Immature natural killer cell (primary cell): ENCODE data around the gene NDOR1. TPM values are rescaled to one million over a fixed set of nuclear protein-coding genes. Genes with fewer than 3 reads are reported as not detected.

Source experiments
- DNase-seq, 3 donors: peaks; one replicate each; pipeline ENCODE4 v3.0.0; 2022; ENCODE audit warnings: mixed read lengths in 1 of 3
- H3K27ac Mint-ChIP-seq, 6 donors: one replicate each; pipeline ENCODE4 v1.8.0; 2020; ENCODE audit warnings: mixed read lengths in 6 of 6, mild to moderate bottlenecking in 5 of 6, inconsistent platforms in 4 of 6, moderate library complexity in 3 of 6
- H3K27me3 Mint-ChIP-seq, 3 donors: one replicate each; pipeline ENCODE4 v1.8.0; 2020 to 2021; ENCODE audit warnings: low read depth in 3 of 3, mild to moderate bottlenecking in 3 of 3, mixed read lengths in 3 of 3, moderate library complexity in 3 of 3, inconsistent platforms in 1 of 3
- H3K36me3 Mint-ChIP-seq, 3 donors: one replicate each; pipeline ENCODE4 v1.8.0; 2020; ENCODE audit warnings: mixed read lengths in 3 of 3, inconsistent platforms in 2 of 3, mild to moderate bottlenecking in 2 of 3
- H3K4me1 Mint-ChIP-seq, 2 donors: one replicate each; pipeline ENCODE4 v1.8.0; 2020; ENCODE audit warnings: inconsistent platforms in 2 of 2, mild to moderate bottlenecking in 2 of 2, mixed read lengths in 2 of 2, moderate library complexity in 1 of 2
- H3K4me3 Mint-ChIP-seq, 5 donors: one replicate each; pipeline ENCODE4 v1.8.0; 2020; ENCODE audit warnings: mild to moderate bottlenecking in 5 of 5, mixed read lengths in 5 of 5, inconsistent platforms in 3 of 5, moderate library complexity in 3 of 5
- H3K9me3 Mint-ChIP-seq, 6 donors: one replicate each; pipeline ENCODE4 v1.8.0; 2020; ENCODE audit warnings: mild to moderate bottlenecking in 6 of 6, mixed read lengths in 6 of 6, inconsistent platforms in 4 of 6, moderate library complexity in 3 of 6
- polyA plus RNA-seq, 3 donors: library from polyadenylated mRNA; unstranded; fragments of 300-500 nt; fragmentation: Illumina TruSeq; gene quantifications; one replicate each; pipeline ENCODE4 v1.2.3, GENCODE V29; 2021

The NDOR1 gene
- polyA plus RNA-seq, 3 donors from 2014 or later = 1.7 to 10.3 (median 4.2) TPM

DNA sequence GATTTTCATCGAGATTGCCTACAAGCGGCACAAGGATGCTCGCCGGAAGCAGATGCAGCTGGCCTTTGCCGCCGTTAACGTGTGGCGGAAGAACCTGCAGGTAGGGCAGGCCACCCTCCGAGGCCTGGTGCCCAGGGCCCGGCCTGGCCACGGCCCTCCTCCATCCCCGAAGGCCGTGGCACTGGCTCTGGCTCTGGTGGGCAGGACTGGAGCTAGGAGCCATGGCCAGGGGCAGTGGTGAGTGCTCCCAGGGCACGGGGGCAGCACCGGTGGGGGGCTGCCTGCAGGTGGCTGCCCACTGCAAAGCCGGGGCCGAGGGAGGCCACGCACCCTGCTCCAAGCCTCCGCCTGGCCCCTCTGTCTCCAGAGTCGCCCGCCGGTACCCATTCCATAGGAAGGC, 41.7 kb upstream of the NDOR1 start:
- H3K36me3 Mint-ChIP-seq = no peaks in the 10 kb centered on the region
- H3K27me3 Mint-ChIP-seq = peaks cover 11 to 29% (median 19%) of the 10 kb centered on the region in 3 donors
- no peak overlapping the region for H3K27ac Mint-ChIP-seq
- DNase-seq = no peak
- H3K4me3 Mint-ChIP-seq = no peak overlapping the region
- H3K9me3 Mint-ChIP-seq = no peaks in the 10 kb centered on the region
- peaks cover 0 to 1% of the 10 kb centered on the region in 2 donors for H3K4me1 Mint-ChIP-seq

DNA sequence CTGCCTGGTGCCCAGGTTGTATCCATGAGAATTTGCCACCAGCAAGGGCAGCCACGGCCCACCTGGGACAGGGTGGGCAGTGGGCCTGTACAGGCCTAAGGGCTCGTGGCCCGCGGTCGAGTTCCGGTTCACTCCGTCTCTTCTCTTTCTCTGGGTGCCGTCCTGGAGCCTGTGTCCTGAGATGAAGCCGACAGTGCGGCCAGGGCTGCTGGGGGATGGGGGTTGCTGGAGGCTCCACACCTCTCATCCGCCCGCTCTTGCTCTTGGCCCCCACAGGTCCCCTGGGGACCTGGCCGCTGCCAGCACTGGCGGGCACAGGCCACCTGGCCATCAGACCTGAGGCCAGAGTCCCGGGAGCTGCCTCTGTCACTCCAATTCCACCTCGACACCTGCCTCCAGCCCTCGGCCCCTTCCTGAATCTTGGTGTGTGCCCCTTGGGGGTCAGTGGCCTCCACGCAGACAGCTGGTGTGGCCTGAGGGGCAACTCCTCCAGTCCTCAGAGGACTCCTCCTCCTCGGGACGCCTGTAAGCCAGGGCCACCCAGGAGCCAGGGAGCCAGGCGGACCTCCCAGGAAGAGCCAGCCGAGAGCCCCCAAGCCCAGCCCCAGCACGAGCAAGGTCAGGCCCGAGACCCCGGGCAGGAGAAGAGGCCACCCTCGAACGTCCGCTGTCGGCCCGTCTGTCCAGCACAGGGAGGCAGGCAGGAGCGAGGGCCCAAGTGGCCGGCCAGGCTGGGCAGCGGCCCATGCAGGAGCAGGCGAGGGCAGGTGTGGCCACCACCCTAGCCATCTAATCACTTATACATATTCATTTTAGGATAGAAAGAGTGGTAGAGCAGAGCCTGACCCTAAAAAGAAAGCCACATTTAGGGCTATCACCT, 40.9 kb upstream of the NDOR1 start:
- H3K27me3 Mint-ChIP-seq = peaks cover 9 to 21% (median 17%) of the 10 kb centered on the region in 3 donors
- H3K27ac Mint-ChIP-seq = no peak overlapping the region
- no peak for DNase-seq
- H3K36me3 Mint-ChIP-seq = no peaks in the 10 kb centered on the region
- no peaks in the 10 kb centered on the region for H3K9me3 Mint-ChIP-seq
- no peaks in the 10 kb centered on the region for H3K4me1 Mint-ChIP-seq
- H3K4me3 Mint-ChIP-seq = no peak overlapping the region

DNA sequence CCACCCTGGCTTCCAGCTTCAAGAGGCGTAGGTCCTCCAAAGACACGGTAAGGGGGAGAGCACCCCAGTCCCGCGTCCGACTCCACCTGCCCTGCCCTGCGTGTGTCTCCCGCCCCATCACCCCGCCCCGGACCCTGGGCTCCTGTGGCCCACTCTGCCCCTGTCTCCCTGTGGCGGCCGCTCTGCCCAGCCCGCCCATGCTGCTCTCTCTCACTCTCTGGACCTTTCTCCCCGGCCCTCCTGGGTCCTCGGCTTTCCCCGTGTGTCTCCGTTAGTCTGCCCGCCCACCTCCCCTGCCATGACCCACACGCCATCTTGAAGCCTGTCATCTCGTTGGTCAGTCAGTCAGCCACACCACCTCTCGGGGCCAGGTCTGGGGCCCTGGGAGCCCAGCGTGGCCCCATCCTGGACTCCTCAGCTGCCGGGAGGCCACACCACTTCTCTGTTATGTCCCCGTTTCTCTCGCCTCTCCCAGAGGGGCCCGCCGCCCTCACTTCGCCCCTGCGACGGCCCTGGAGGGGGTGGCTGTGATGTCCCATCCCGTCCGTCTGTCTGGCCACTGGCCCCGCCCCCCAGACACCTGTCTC, 40.2 kb upstream of the NDOR1 start:
- DNase-seq = no peak
- Mint-ChIP-seq H3K27me3 (peaks cover 9 to 20% (median 18%) of the 10 kb centered on the region in 3 donors), H3K9me3 (no peaks in the 10 kb centered on the region), H3K36me3 (no peaks in the 10 kb centered on the region), H3K4me1 (no peaks in the 10 kb centered on the region), H3K4me3 (no peak overlapping the region), H3K27ac (no peak overlapping the region)

DNA sequence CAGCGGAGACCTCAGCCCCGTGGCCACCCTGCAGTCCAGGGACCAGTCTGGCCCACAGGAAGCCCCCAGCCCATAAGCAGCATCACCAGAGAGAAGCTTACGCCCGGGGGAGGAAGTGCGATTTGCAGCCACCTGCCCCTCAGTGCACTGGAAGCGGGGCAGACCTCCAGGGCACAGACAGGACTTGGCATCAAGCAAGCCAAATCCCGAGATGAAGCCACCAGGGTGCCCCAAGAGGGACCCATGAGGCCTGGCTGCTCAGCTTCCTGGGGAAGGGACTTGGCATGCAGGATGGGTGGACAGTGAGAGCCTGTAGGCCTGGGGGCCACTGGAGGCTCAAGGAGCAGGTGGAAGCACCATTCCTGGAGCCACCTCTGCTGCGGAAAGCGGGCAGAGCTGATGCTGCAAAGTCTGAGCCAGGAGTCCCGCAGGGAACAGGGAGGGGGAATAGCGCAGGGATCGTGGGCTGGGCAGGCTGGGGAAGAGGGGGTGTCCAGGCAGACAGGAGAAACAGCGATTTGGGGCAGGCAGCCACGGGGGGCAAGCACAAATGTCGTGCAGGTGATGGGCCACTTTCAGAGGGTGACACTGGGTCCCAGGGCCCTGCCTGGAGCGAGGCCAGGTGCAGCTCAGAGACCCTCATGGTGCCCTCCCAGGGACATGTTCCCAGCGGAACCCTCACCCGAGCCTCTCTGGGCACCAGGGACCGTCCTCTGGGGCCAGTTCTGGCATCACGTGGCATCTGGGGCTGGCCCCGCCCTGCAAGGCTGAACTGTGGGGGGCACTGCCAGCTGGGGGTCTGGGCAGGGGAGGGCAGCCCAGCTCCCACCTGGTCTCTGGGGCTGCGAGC, 38.9 kb upstream of the NDOR1 start:
- DNase-seq = no peak
- Mint-ChIP-seq H3K4me1 (no peaks in the 10 kb centered on the region), H3K4me3 (peak overlapping the region in 1 of 5 donors; percentile 21), H3K27ac (no peak overlapping the region), H3K36me3 (no peaks in the 10 kb centered on the region), H3K9me3 (no peaks in the 10 kb centered on the region), H3K27me3 (peaks cover 12 to 17% (median 15%) of the 10 kb centered on the region in 3 donors)

DNA sequence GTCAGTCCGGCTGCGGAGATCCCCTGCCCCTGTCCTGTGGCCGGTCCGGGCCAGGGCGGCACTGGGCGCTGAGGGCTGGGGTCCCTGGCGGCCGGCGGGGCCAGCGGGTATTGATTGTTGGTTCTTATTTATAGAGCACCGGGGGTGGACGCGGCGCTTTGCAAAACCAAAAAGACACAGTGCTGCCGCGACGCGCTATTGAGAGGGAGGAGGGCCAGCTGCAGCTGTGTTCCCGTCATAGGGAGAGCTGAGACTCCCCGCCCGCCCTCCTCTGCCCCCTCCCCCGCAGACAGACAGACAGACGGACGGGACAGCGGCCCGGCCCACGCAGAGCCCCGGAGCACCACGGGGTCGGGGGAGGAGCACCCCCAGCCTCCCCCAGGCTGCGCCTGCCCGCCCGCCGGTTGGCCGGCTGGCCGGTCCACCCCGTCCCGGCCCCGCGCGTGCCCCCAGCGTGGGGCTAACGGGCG, 38.2 kb upstream of the NDOR1 start:
- H3K4me3 Mint-ChIP-seq = no peak overlapping the region
- DNase-seq = no peak
- H3K4me1 Mint-ChIP-seq = no peaks in the 10 kb centered on the region
- H3K9me3 Mint-ChIP-seq = no peaks in the 10 kb centered on the region
- H3K27ac Mint-ChIP-seq = no peak overlapping the region
- H3K36me3 Mint-ChIP-seq = no peaks in the 10 kb centered on the region
- H3K27me3 Mint-ChIP-seq = peaks cover 9 to 15% (median 15%) of the 10 kb centered on the region in 3 donors

DNA sequence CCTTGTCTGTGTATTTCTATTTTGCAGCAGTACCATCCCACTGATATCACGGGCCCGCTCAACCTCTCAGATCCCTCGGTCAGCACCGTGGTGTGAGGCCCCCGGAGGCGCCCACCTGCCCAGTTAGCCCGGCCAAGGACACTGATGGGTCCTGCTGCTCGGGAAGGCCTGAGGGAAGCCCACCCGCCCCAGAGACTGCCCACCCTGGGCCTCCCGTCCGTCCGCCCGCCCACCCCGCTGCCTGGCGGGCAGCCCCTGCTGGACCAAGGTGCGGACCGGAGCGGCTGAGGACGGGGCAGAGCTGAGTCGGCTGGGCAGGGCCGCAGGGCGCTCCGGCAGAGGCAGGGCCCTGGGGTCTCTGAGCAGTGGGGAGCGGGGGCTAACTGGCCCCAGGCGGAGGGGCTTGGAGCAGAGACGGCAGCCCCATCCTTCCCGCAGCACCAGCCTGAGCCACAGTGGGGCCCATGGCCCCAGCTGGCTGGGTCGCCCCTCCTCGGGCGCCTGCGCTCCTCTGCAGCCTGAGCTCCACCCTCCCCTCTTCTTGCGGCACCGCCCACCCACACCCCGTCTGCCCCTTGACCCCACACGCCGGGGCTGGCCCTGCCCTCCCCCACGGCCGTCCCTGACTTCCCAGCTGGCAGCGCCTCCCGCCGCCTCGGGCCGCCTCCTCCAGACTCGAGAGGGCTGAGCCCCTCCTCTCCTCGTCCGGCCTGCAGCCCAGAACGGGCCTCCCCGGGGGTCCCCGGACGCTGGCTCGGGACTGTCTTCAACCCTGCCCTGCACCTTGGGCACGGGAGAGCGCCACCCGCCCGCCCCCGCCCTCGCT, 37.5 kb upstream of the NDOR1 start:
- Mint-ChIP-seq H3K4me1 (no peaks in the 10 kb centered on the region), H3K9me3 (no peaks in the 10 kb centered on the region), H3K36me3 (no peaks in the 10 kb centered on the region), H3K4me3 (peak overlapping the region in 1 of 5 donors; percentile 24), H3K27me3 (peaks cover 8 to 15% (median 15%) of the 10 kb centered on the region in 3 donors), H3K27ac (no peak overlapping the region)
- no peak for DNase-seq

DNA sequence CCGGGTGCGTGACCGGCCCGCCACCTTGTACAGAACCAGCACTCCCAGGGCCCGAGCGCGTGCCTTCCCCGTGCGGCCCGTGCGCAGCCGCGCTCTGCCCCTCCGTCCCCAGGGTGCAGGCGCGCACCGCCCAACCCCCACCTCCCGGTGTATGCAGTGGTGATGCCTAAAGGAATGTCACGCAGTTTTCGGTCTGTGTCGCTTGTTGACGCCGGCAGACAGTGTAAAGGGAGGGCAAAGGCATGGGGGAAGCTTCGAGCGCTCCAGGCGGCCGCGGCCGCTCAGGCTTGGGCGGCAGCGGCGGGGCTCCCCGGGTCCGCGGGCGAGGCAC, 37.0 kb upstream of the NDOR1 start:
- peaks cover 8 to 15% (median 12%) of the 10 kb centered on the region in 3 donors for H3K27me3 Mint-ChIP-seq
- no peak overlapping the region for H3K4me3 Mint-ChIP-seq
- DNase-seq = no peak
- H3K4me1 Mint-ChIP-seq = no peaks in the 10 kb centered on the region
- no peaks in the 10 kb centered on the region for H3K36me3 Mint-ChIP-seq
- no peaks in the 10 kb centered on the region for H3K9me3 Mint-ChIP-seq
- H3K27ac Mint-ChIP-seq = no peak overlapping the region

DNA sequence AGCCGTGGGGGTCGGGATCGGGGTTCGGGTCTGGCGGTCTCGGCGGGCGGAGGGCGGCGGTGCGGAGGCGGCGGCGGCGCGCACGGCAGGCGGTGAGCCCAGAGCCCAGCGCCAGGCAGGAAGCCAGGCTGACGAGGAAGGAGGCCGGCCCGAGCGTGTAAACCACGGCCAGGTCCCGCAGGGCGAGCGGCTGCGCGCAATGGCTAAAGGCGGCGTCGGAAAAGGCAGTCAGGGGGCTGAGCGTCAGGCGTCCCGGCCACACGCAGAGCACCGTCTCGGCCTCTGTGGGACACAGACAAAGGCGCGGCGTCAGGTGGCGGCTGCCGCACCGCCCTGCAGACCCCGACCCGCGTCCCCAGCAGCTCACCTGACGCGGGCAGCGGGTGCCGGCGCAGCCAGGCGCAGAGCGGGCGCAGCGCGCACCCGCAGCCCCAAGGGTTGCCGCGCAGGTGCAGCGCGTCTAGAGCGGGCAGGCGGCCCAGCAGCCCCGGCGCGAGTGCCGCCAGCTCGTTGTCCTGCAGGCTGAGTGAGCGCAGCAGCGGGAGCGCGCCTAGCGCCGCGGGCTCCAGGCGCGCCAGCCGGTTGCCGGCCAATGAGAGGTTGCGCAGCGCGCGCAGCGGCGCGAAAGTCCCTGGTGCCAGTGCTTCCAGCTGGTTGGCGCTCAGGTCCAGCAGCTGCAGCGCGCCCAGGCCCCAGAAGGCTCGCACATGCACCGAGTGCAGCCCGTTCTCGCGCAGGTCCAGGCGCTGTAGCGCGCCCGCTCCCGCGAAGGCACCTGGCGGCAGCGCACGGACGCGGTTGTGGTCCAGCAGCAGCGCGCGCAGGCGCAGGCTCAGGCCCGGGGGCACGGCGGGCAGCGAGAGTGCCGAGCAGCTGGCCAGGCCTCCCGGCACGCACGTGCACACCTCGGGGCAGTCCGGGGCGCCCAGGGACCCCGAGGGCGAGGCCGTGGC, 36.3 kb upstream of the NDOR1 start:
- Mint-ChIP-seq H3K27ac (no peak overlapping the region), H3K4me3 (peak overlapping the region in 1 of 5 donors; percentile 64), H3K4me1 (no peaks in the 10 kb centered on the region), H3K9me3 (no peaks in the 10 kb centered on the region), H3K36me3 (no peaks in the 10 kb centered on the region), H3K27me3 (peaks cover 8 to 16% (median 12%) of the 10 kb centered on the region in 3 donors)
- DNase-seq = no peak

DNA sequence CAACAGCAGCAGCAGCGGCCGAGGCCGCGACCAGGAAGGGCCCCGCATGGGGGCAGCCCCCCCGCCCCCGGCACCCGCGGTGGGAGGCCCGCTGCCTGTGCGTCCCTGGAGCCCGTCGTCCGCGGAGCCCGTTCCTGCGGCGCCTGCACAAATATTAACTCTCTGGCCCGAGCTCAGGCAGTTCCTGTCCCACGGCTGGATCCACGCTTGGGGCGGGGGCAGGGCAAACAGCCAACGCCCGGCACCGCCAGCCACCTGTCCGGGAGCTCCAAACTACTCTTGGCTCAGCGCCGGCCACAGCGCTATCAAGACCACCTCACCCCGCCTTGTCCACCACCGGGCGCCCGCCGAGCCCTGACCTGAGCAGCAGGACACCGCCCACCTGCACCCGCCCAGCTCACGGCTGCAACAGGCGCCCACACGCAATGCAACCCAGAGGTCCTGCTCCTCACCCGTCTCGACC, 35.6 kb upstream of the NDOR1 start, which contains the start of gene LRRC26:
Gene LRRC26 (minus strand): TSS at position 156 of the 463 bp plus-strand sequence. CDS start 108 bp downstream, at position 48.
- H3K27ac Mint-ChIP-seq = no peak within 1 kb of the TSS
- no peak for DNase-seq
- peaks cover 8 to 14% (median 12%) of the 10 kb centered on the region in 3 donors for H3K27me3 Mint-ChIP-seq
- peak within 1 kb of the TSS in 1 of 5 donors; percentile 64 for H3K4me3 Mint-ChIP-seq
- H3K4me1 Mint-ChIP-seq = no peaks in the 10 kb centered on the region
- H3K9me3 Mint-ChIP-seq = no peaks in the 10 kb centered on the region
- no peaks in the 10 kb centered on the region for H3K36me3 Mint-ChIP-seq

DNA sequence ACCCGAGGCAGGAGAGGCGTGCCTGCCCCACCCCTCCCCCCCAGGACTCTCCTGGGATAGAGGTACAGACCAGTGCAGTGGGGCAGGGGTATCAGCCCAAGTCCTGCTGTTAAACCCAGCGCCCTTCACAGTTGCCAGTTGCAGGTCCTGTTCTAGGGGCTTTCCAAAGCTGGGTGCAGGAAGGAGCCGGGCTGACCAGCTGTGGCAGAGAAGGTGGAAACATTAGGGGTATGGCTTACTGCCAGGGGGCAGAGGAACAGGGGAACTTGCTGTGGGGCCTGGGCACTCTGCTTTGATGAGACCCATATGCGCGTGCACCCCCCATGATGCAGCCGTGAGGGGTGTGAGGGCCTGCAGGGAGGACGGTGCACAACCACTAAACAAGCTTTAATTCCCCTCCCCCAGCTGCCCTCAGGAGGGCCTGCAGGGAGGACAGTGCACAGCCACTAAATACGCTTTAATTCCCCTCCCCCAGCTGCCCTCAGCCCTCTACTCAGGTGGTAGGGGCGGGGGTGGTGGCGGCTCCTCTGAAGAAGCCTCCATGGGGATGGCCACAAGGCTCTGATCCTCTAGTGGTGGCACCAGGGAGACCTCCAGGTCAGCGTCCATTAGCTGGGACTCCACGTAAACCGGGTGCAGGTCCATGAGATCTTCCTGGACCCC, 34.9 kb upstream of the NDOR1 start:
- H3K4me3 Mint-ChIP-seq = no peak overlapping the region

DNA sequence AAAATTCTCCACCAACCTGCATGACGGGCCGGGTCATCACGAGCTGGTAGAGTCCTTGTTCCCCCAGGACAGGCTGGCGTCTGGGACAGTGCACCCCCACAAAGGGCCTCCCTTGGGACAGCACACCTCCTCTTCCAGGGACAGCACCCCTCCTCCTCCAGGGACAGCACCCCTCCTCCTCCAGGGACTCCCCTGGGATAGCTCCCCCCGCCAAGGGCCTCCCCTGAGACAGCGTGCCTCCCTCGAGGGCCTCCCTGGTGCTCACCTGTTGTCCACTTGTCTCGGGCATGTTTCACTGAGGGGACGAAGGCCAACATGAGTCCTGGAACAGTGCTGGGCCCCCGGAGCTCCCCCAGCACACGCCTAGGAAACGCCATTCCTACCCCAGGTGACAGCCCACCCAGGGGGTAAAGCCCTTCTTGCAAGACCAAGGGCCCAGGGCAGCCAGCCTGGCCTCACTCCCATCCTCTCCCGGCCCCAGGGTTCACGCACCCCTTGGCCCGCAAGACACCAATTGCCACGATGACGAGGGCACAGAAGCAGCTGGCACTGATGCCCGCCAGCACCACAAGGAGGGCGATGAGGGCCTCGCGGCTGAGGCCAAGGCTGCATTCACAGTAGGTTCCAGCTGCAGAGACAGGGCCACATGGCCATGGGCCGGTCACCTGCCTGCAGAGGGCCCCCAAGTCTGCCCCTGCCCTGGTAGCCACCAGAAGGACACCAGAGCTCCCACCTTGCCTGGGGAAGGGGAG, 34.2 kb upstream of the NDOR1 start:
- Mint-ChIP-seq H3K4me1 (no peaks in the 10 kb centered on the region), H3K36me3 (no peaks in the 10 kb centered on the region), H3K27me3 (peaks cover 6 to 10% (median 9%) of the 10 kb centered on the region in 3 donors), H3K27ac (no peak overlapping the region), H3K9me3 (no peaks in the 10 kb centered on the region), H3K4me3 (no peak overlapping the region)
- DNase-seq = no peak

More for the DNA sequence above, 34.9 kb upstream of the NDOR1 start:
- no peak for DNase-seq
- no peaks in the 10 kb centered on the region for H3K36me3 Mint-ChIP-seq
- no peak overlapping the region for H3K27ac Mint-ChIP-seq
- H3K9me3 Mint-ChIP-seq = no peaks in the 10 kb centered on the region
- peaks cover 6 to 9% (median 9%) of the 10 kb centered on the region in 3 donors for H3K27me3 Mint-ChIP-seq
- H3K4me1 Mint-ChIP-seq = no peaks in the 10 kb centered on the region
